ENCODE data around the gene TATDN2. TPM values are rescaled to one million over a fixed set of nuclear protein-coding genes. Genes with fewer than 3 reads are reported as not detected.
A peak's percentile ranks its signal among the peaks of the same experiment; 100 is the strongest.

The TATDN2 gene
- total RNA-seq, 1 donor = 20.8 TPM

- no peak overlapping the region for H3K4me3 ChIP-seq (ENCODE audit: low read depth, low read length)
- no peak for DNase-seq (ENCODE audit: low read depth)
- TF ChIP-seq, protein P1, sequence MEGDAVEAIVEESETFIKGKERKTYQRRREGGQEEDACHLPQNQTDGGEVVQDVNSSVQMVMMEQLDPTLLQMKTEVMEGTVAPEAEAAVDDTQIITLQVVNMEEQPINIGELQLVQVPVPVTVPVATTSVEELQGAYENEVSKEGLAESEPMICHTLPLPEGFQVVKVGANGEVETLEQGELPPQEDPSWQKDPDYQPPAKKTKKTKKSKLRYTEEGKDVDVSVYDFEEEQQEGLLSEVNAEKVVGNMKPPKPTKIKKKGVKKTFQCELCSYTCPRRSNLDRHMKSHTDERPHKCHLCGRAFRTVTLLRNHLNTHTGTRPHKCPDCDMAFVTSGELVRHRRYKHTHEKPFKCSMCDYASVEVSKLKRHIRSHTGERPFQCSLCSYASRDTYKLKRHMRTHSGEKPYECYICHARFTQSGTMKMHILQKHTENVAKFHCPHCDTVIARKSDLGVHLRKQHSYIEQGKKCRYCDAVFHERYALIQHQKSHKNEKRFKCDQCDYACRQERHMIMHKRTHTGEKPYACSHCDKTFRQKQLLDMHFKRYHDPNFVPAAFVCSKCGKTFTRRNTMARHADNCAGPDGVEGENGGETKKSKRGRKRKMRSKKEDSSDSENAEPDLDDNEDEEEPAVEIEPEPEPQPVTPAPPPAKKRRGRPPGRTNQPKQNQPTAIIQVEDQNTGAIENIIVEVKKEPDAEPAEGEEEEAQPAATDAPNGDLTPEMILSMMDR (IDR thresholded peaks at IDR 0.05; ENCODE audit: insufficient read depth, low read length) = no peak
These were observed 32.5 kb upstream of the TATDN2 start for GRCh38 chr3:10215578-10216368.

DNA sequence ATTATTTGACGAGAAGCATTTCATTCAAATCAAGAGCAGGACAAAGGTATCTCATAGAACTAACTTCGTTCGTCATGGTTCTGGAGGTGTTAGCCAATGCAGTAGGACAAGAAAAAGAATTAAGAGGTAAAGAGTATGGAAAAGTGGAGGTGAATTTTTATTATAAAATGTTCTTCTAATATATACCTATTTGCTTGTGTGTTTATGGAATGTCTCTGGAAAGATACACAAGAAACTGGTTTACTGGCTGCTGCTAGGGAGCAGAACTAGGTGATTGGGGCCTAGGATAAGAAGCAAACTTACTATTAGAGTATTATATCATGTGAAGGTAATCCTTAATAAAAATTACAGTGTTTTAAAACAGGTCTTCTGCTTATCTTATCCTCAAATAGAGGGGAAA is 30.9 kb upstream of the TATDN2 start:
- TF ChIP-seq, protein P1 (IDR thresholded peaks at IDR 0.05; ENCODE audit: insufficient read depth, low read length) = no peak
- H3K4me3 ChIP-seq (ENCODE audit: low read depth, low read length) = no peak overlapping the region
- DNase-seq (ENCODE audit: low read depth) = no peak

GRCh38 chr3:10219737-10220136 is 28.5 kb upstream of the TATDN2 start:
- no peak overlapping the region for H3K4me3 ChIP-seq (ENCODE audit: low read depth, low read length)
- no peak for DNase-seq (ENCODE audit: low read depth)
- TF ChIP-seq, protein P1 (IDR thresholded peaks at IDR 0.05; ENCODE audit: insufficient read depth, low read length) = no peak

DNA sequence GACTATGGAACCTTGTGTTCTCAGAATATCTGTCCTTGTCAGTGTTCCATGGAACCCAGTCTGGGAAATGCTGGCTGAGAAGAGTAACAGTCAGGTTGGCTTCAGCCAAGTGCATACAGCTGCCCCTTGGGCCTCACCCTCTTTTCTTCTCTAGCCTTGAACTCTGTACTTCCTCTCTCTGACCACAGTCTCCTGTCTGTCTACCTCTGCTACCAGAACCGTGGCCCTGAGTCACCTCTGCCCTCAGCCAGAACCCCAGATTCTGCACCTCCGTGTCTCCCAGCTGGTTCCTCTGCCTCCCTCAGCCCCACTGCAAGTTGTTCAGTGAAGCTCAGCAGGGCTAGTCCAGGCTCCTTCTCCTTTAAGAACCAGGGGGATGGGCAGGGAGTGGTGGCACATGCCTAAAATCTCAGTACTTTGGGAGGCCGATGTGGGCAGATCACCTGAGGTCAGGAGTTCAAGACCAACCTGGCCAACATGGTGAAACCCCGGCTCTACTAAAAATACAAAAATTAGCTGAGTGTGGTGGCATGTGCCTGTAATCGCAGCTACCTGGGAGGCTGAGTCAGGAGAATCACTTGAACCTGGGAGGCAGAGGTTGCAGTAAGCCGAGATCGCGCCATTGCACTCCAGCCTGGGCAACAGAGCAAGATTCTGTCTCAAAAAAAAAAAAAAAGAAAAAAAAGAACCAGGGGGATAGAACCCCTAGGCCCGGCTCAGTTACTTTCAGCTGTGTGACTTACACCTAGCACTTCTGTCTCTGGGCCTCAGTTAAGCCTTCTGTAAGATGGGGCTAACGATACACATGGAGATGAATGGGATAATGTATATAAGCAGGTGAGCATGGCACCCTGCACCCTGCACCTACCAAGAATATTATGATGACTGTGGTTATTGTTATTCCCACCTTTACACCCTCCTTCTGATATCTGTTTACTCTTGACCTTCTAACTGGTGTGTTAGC is 24.3 kb upstream of the TATDN2 start:
- TF ChIP-seq, protein P1 (IDR thresholded peaks at IDR 0.05; ENCODE audit: insufficient read depth, low read length) = no peak
- no peak overlapping the region for H3K4me3 ChIP-seq (ENCODE audit: low read depth, low read length)
- no peak for DNase-seq (ENCODE audit: low read depth)

DNA sequence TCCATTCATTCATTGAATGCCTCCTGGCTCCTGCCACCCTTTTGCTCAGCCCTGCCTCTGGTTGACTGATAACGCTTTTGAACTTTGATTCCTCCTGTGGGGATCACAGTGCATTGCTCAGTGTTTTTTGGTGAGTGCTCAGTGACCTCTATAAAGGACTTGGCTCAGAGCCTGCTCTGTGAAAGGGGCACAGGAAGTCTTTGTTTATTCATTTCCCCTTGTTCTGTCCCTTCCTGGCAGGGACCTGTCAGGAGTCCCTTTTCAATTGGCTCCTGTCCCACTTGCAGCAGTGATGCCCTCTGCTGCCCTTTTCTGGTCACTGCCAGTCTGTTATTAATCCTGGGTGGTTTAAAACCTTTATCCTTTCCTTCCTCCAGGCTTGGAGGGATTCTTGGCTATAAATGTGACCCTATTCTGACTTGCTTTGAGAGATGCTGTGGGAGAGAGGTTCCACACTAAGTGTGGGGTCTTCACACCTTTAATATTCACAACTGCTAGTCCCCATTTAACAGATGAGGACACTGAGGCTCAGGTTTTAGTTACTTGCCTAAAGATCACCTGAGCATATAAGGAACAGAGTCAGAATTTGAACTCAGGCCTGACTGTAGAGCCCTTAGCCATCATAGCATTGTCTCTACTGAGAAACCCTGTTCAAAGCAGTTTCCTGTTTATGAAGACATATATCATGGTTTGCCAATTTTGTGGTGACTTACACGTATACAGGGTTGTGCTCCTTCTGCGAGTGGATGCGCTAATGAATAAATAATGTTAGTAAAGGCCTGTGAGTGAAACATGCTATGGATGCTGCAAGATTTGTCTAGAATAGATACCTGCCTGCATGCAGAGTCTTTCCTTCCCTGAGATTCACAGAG is 23.2 kb upstream of the TATDN2 start:
- DNase-seq (ENCODE audit: low read depth) = peak; percentile 76
- TF ChIP-seq, protein P1 (IDR thresholded peaks at IDR 0.05; ENCODE audit: insufficient read depth, low read length) = peak; percentile 82
- no peak overlapping the region for H3K4me3 ChIP-seq (ENCODE audit: low read depth, low read length)

GRCh38 chr3:10226293-10226692 is 22.0 kb upstream of the TATDN2 start:
- TF ChIP-seq, protein P1 (IDR thresholded peaks at IDR 0.05; ENCODE audit: insufficient read depth, low read length) = no peak
- H3K4me3 ChIP-seq (ENCODE audit: low read depth, low read length) = no peak overlapping the region
- DNase-seq (ENCODE audit: low read depth) = no peak
